GM12878 (cell line): Measurements from ENCODE around the gene DCP1B. TPM values are rescaled to one million over a fixed set of nuclear protein-coding genes. Genes with fewer than 3 reads are reported as not detected.
A peak's percentile ranks its signal among the peaks of the same experiment; 100 is the strongest.

Experiments used
- ATAC-seq: fragments of 200-7000 bp; cut with Tn5 transposase; 3 replicates; pipeline ENCODE4 v1.9.1; 2020; ENCODE audit warnings: mild to moderate bottlenecking, moderate library complexity
- BruUV-seq: library from RNA; stranded (reverse); fragments of 400-500 nt; replicated peaks from 2 replicates; lab custom pipeline; 2021; lab: Mats Ljungman, UMichigan
- CTCF ChIA-PET: fragments of 300-600 bp; sonication (Branson Sonifier 250); formaldehyde crosslinking; extraction: SDS; loops from one replicate; lab custom pipeline; 2021; ENCODE audit warnings: inconsistent platforms; lab: Yijun Ruan, JAX
- POLR2A ChIA-PET: fragments of 350-600 bp; formaldehyde crosslinking; extraction: SDS; loops from one replicate; lab custom pipeline; 2021; ENCODE audit warnings: inconsistent platforms; lab: Charles Lee
- RAD21 ChIA-PET: fragments of 300-600 bp; sonication (Branson Sonifier 250); formaldehyde crosslinking; loops from one replicate; lab custom pipeline; 2023; ENCODE audit warnings: antibody characterized with exemption; ENCODE audit not compliant: unreplicated experiment; lab: Charles Lee
- SMC1A ChIA-PET: fragments of 300-600 bp; sonication (Branson Sonifier 250); formaldehyde crosslinking; loops from one replicate; lab custom pipeline; 2023; ENCODE audit not compliant: unreplicated experiment, uncharacterized antibody; lab: Charles Lee
- DNase-seq: peaks from one replicate; pipeline ENCODE4 v3.0.0-alpha.2; 2011; ENCODE audit warnings: low read depth, low spot score
- FAIRE-seq: peaks from 3 replicates; lab custom pipeline; 2011; peaks lifted over from hg19 to GRCh38; lab: Jason Lieb, UNC
- H2AFZ ChIP-seq: 2 replicates; pipeline ENCODE4 v1.6.0; 2011; ENCODE audit warnings: low read depth, low read length, control low read depth; ENCODE audit not compliant: control insufficient read depth
- H3K27ac ChIP-seq: 2 replicates; pipeline ENCODE4 v1.5.1; 2011; ENCODE audit warnings: control low read depth; ENCODE audit not compliant: control insufficient read depth, insufficient read depth
- H3K27me3 ChIP-seq, 2 experiments: replicated peaks in 1 of 2; 2 replicates each; pipeline versions ENCODE4 v1.6.0 to v1.6.1; 2011; ENCODE audit warnings: low read length in 1 of 2; ENCODE audit not compliant: control insufficient read depth in 2 of 2, insufficient read depth in 2 of 2
- H3K36me3 ChIP-seq, 2 experiments: 2 replicates each; pipeline ENCODE4 v1.5.1; 2011; ENCODE audit warnings: low read length in 1 of 2; ENCODE audit not compliant: control insufficient read depth in 2 of 2, insufficient read depth in 2 of 2
- H3K4me1 ChIP-seq: 2 replicates; pipeline ENCODE4 v1.6.1; 2011; ENCODE audit warnings: mild to moderate bottlenecking, low read length, moderate library complexity, mixed read lengths; ENCODE audit not compliant: control insufficient read depth, insufficient read depth
- H3K4me2 ChIP-seq: 2 replicates; pipeline ENCODE4 v1.6.0; 2011; ENCODE audit warnings: control low read depth; ENCODE audit not compliant: control insufficient read depth, insufficient read depth
- H3K4me3 ChIP-seq: fragments of 200-600 bp; sonication (generic); 2 replicates; pipeline ENCODE4 v1.5.1; 2016
- H3K79me2 ChIP-seq: 2 replicates; pipeline ENCODE4 v1.6.0; 2011; ENCODE audit warnings: low read length; ENCODE audit not compliant: control insufficient read depth, insufficient read depth
- H3K9ac ChIP-seq: 2 replicates; pipeline ENCODE4 v1.8.0; 2011; ENCODE audit warnings: low read length, control low read depth, mixed read lengths; ENCODE audit not compliant: control insufficient read depth, insufficient read depth
- H3K9me3 ChIP-seq: replicated peaks from 3 replicates; pipeline ENCODE4 v1.5.1; 2011; ENCODE audit warnings: mild to moderate bottlenecking, low read length; ENCODE audit not compliant: control insufficient read depth, insufficient read depth
- H4K20me1 ChIP-seq: 2 replicates; pipeline ENCODE4 v1.6.0; 2011; ENCODE audit not compliant: control insufficient read depth, insufficient read depth
- NFXL1 ChIP-seq: fragments of 450-650 bp; IDR thresholded peaks from 2 replicates; pipeline ENCODE4 v1.6.1; 2017; ENCODE audit warnings: antibody characterized with exemption, mild to moderate bottlenecking, borderline replicate concordance
- SMARCA5 ChIP-seq: fragments of 450-650 bp; IDR thresholded peaks from 2 replicates; pipeline ENCODE4 v1.6.1; 2017; ENCODE audit warnings: mild to moderate bottlenecking
- SPI1 ChIP-seq: IDR thresholded peaks from 2 replicates; pipeline ENCODE4 v1.6.1; 2011; ENCODE audit warnings: low read depth, mild to moderate bottlenecking, low read length, moderate library complexity, borderline replicate concordance; ENCODE audit not compliant: insufficient read depth
- WGBS: methylation state at CpG from one replicate; pipeline ENCODE4 v1.1.6; 2016; ENCODE audit warnings: low lambda C conversion rate; ENCODE audit not compliant: insufficient replicate concordance, insufficient coverage; ENCODE audit errors: missing lambda C conversion rate; 5-methylcytosine and 5-hydroxymethylcytosine counted together
- in situ Hi-C: fragments of 300-500 bp; cut with MboI; formaldehyde crosslinking; loops from 9 replicates; pipeline ENCODE4 v1.14.3; 2018; ENCODE audit warnings: mixed read lengths
- intact Hi-C: fragments of 100-400 bp; cut with micrococcal nuclease; formaldehyde crosslinking; loops from one replicate; pipeline ENCODE4 v1.14.2; 2022; ENCODE audit not compliant: unreplicated experiment
- polyA plus RNA-seq, 11 experiments: library from polyadenylated mRNA; depleted of rRNA in 4 of 11; unstranded in 6 of 11; stranded (reverse) in 5 of 11; fragments of >200 nt; fragmentation: Nextera tagmentation in 4 of 11; fragmentation: Illumina TruSeq in 1 of 11; extraction: Ambion mirVana in 4 of 11; extraction: Trizol in 1 of 11; gene quantifications; 1 replicate in 1 of 11; 2 replicates in 10 of 11; pipeline versions ENCODE4 v1.2.1 to v1.2.3, GENCODE V29; 2011 to 2016; ENCODE audit warnings: inconsistent platforms in 2 of 11, missing spikeins in 2 of 11, low read depth in 1 of 11
- total RNA-seq, 4 experiments: library from RNA; depleted of rRNA in 3 of 4; stranded (reverse); fragments of >200 nt in 3 of 4; fragmentation: Illumina TruSeq in 1 of 4; extraction: Trizol in 1 of 4; gene quantifications; 2 replicates each; pipeline versions ENCODE4 v1.2.1 to v1.2.3, GENCODE V29; 2013 to 2021
- TF ChIP-seq, protein P1 (sequence below): fragments of 450-650 bp; IDR thresholded peaks from 2 replicates; pipeline ENCODE4 v1.6.1; 2017; ENCODE audit warnings: mild to moderate bottlenecking, low read depth, inconsistent platforms; ENCODE audit not compliant: poor library complexity, severe bottlenecking

DCP1B gene
- total and polyA plus RNA-seq, 10 of the 15 experiments (the other 5 are each of a cell fraction or from before 2014, with no cell fraction given), result 1.3 to 23.4 (median 15.3) TPM

DNA sequence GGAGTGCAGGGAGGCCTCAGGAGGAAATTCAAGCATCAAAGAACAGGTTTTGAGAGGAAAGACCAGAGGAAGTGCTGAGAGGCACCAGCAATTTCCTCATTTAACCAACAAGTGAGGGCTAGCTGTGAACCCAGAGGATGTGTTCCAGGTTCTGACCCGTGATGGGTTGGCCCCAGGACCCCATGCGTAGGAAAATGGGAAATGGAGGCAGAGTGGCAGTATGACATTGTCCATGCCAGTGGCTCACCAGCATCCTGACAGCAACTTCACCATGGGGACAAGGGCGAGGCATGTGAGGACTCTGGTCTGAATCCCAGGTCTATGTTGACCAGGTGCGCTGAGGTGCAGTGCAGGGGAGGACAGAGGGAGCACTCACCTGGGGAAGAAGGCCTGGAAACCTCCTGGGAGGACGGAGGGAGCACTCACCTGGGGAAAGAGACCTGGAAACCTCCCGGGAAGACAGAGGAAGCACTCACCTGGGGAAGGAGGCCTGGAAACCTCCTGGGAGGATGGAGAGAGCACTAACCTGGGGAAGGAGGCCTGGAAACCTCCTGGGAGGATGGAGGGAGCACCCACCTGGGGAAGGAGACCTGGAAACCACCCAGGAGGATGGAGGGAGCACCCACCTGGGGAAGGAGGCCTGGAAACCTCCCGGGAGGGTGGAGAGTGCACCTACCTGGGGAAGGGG lies 79.1 kb downstream of the DCP1B start:
- 52% methylated on average over 7 of the region's 7 CpGs for WGBS
- Histone ChIP-seq H3K79me2 (no peaks in the 10 kb centered on the region), H3K4me3 (no peak overlapping the region), H2AFZ (peak overlapping the region; percentile 55), H3K9ac (no peak overlapping the region), H4K20me1 (no peaks in the 10 kb centered on the region), H3K9me3 (no peaks in the 10 kb centered on the region; the same call in 2 of the 3 replicates), H3K4me2 (no peak overlapping the region; the same call in 1 of the 2 replicates), H3K27me3 (no peaks in the 10 kb centered on the region), H3K36me3 (no peaks in the 10 kb centered on the region), H3K27ac (no peak overlapping the region), H3K4me1 (peaks cover 8% of the 10 kb centered on the region; the same call in 1 of the 2 replicates)
- FAIRE-seq, result no peak
- ChIA-PET POLR2A (interaction anchor here (2.1 kb wide), 1 partner anchor 8 kb away, joined by 8 read pairs; no protein-coding TSS in a partner anchor), CTCF (interaction anchor here (1.5 to 4.6 kb wide), 3 partner anchors 8 to 218 kb away, joined by 3 to 43 read pairs (median 5); no protein-coding TSS in a partner anchor), SMC1A (interaction anchor here (0.6 to 1.8 kb wide), 3 partner anchors 9 to 91 kb away, joined by 3 to 7 read pairs (median 3); no protein-coding TSS in a partner anchor), RAD21 (interaction anchor here (0.6 to 3.0 kb wide), 4 partner anchors 8 to 596 kb away, joined by 3 to 20 read pairs (median 4); no protein-coding TSS in a partner anchor)
- TF ChIP-seq SPI1 (peak; percentile 19; the same call in 1 of the 2 replicates), SMARCA5 (no peak), NFXL1 (peak; percentile 79; the same call in 1 of the 2 replicates)
- TF ChIP-seq, protein P1, sequence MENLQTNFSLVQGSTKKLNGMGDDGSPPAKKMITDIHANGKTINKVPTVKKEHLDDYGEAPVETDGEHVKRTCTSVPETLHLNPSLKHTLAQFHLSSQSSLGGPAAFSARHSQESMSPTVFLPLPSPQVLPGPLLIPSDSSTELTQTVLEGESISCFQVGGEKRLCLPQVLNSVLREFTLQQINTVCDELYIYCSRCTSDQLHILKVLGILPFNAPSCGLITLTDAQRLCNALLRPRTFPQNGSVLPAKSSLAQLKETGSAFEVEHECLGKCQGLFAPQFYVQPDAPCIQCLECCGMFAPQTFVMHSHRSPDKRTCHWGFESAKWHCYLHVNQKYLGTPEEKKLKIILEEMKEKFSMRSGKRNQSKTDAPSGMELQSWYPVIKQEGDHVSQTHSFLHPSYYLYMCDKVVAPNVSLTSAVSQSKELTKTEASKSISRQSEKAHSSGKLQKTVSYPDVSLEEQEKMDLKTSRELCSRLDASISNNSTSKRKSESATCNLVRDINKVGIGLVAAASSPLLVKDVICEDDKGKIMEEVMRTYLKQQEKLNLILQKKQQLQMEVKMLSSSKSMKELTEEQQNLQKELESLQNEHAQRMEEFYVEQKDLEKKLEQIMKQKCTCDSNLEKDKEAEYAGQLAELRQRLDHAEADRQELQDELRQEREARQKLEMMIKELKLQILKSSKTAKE, result no peak
- peak; percentile 39; the same call in 2 of the 3 replicates for ATAC-seq
- intact Hi-C loops, result no loop called here
- BruUV-seq, result no TSS peak
- in situ Hi-C loops, result no loop called here
- DNase-seq, result no peak
